ENCODE data around the gene BTG2.

Gene BTG2

GRCh38 chr1:203276408-203276807 lies 28.9 kb upstream of the BTG2 start:
- DNase-seq (ENCODE audit: low read depth, low spot score): no peak

- DNase-seq (ENCODE audit: low read depth, low spot score): no peak
These were observed 28.3 kb upstream of the BTG2 start for GRCh38 chr1:203276916-203277545.

- DNase-seq (ENCODE audit: low read depth, low spot score): peak; percentile 74
These were observed 27.0 kb upstream of the BTG2 start for GRCh38 chr1:203278082-203278884.

GRCh38 chr1:203278885-203279406 lies 26.4 kb upstream of the BTG2 start:
- no peak for DNase-seq (ENCODE audit: low read depth, low spot score)

- DNase-seq (ENCODE audit: low read depth, low spot score): no peak
These were observed 25.3 kb upstream of the BTG2 start for GRCh38 chr1:203280061-203280460.

- no peak for DNase-seq (ENCODE audit: low read depth, low spot score)
These were observed 24.3 kb upstream of the BTG2 start for GRCh38 chr1:203281033-203281432.

GRCh38 chr1:203281851-203282661 lies 23.3 kb upstream of the BTG2 start:
- DNase-seq (ENCODE audit: low read depth, low spot score): no peak

- no peak for DNase-seq (ENCODE audit: low read depth, low spot score)
These were observed 22.4 kb upstream of the BTG2 start for GRCh38 chr1:203282720-203283542.

- no peak for DNase-seq (ENCODE audit: low read depth, low spot score)
These were observed 21.7 kb upstream of the BTG2 start for GRCh38 chr1:203283597-203283996.

- no peak for DNase-seq (ENCODE audit: low read depth, low spot score)
These were observed 20.8 kb upstream of the BTG2 start for GRCh38 chr1:203284411-203285123.

- no peak for DNase-seq (ENCODE audit: low read depth, low spot score)
These were observed 18.9 kb upstream of the BTG2 start for GRCh38 chr1:203286161-203286984.

GRCh38 chr1:203287109-203287893 lies 18.0 kb upstream of the BTG2 start:
- peak; percentile 42 for DNase-seq (ENCODE audit: low read depth, low spot score)

- DNase-seq (ENCODE audit: low read depth, low spot score): no peak
These were observed 17.4 kb upstream of the BTG2 start for GRCh38 chr1:203287898-203288297.

- no peak for DNase-seq (ENCODE audit: low read depth, low spot score)
These were observed 16.9 kb upstream of the BTG2 start for GRCh38 chr1:203288400-203288799.

GRCh38 chr1:203289281-203289981 lies 15.9 kb upstream of the BTG2 start:
- peak; percentile 69 for DNase-seq (ENCODE audit: low read depth, low spot score)

- DNase-seq (ENCODE audit: low read depth, low spot score): no peak
These were observed 15.4 kb upstream of the BTG2 start for GRCh38 chr1:203289982-203290260.

GRCh38 chr1:203290261-203291089 lies 14.8 kb upstream of the BTG2 start:
- peak; percentile 96 for DNase-seq (ENCODE audit: low read depth, low spot score)

All from ELF-1 (cell line).